OCI-LY3 (cell line): ENCODE results near the gene USP4.

Source experiments
- CTCF ChIP-seq: fragments of 200-600, 300-600 bp; sonication (generic); IDR thresholded peaks from 2 replicates; pipeline ENCODE4 v1.5.1; 2014; ENCODE audit warnings: antibody characterized with exemption, low read length, low read depth
- EZH2phosphoT487 ChIP-seq: fragments of 200-600 bp; shearing (Covaris generic); IDR thresholded peaks from 2 replicates; pipeline ENCODE4 v1.6.1; 2018; ENCODE audit warnings: antibody characterized with exemption, mixed run types, low read depth

GRCh38 chr3:49236226-49236625 is 103.6 kb downstream of the USP4 start:
- TF ChIP-seq CTCF (no peak), EZH2phosphoT487 (no peak)
